Hepatocyte (in vitro differentiated cells): ENCODE data around the gene CCDC192. TPM values are rescaled to one million over a fixed set of nuclear protein-coding genes. Genes with fewer than 3 reads are reported as not detected.

Source experiments
- DNase-seq: peaks from one replicate; pipeline ENCODE4 v3.0.0-alpha.2; 2016; ENCODE audit warnings: low spot score
- H2AFZ ChIP-seq: fragments of 200-600 bp; sonication (generic); 2 replicates; pipeline ENCODE4 v1.6.0; 2016; ENCODE audit warnings: antibody characterized with exemption, mild to moderate bottlenecking
- H3K27ac ChIP-seq: fragments of 200-600 bp; sonication (generic); 2 replicates; pipeline ENCODE4 v1.5.1; 2016; ENCODE audit warnings: mild to moderate bottlenecking
- H3K27me3 ChIP-seq: fragments of 200-600 bp; sonication (generic); 2 replicates; pipeline ENCODE4 v1.6.1; 2016
- H3K36me3 ChIP-seq: fragments of 200-600 bp; sonication (generic); replicated peaks from 2 replicates; pipeline ENCODE4 v1.5.1; 2016; ENCODE audit warnings: low read depth; ENCODE audit not compliant: insufficient read depth
- H3K4me1 ChIP-seq: fragments of 200-600 bp; sonication (generic); 2 replicates; pipeline ENCODE4 v1.5.1; 2016; ENCODE audit warnings: mild to moderate bottlenecking, moderate library complexity; ENCODE audit not compliant: insufficient read depth
- H3K4me2 ChIP-seq: fragments of 200-600 bp; sonication (generic); 2 replicates; pipeline ENCODE4 v1.6.0; 2016
- H3K4me3 ChIP-seq: fragments of 200-600 bp; sonication (generic); 2 replicates; pipeline ENCODE4 v1.5.1; 2016; ENCODE audit warnings: mild to moderate bottlenecking
- H3K79me2 ChIP-seq: fragments of 200-600 bp; sonication (generic); 2 replicates; pipeline ENCODE4 v1.6.0; 2017; ENCODE audit warnings: mild to moderate bottlenecking
- H3K9me2 ChIP-seq: fragments of 200-600 bp; sonication (generic); replicated peaks from 2 replicates; pipeline ENCODE4 v1.6.0; 2017; ENCODE audit warnings: mild to moderate bottlenecking; ENCODE audit not compliant: insufficient read depth
- H3K9me3 ChIP-seq: fragments of 200-600 bp; sonication (generic); 2 replicates; pipeline ENCODE4 v1.5.1; 2016; ENCODE audit warnings: low read depth, mild to moderate bottlenecking
- H4K20me1 ChIP-seq: fragments of 200-600 bp; sonication (generic); 2 replicates; pipeline ENCODE4 v1.6.0; 2016; ENCODE audit warnings: mild to moderate bottlenecking; ENCODE audit not compliant: insufficient read depth, poor library complexity, severe bottlenecking
- CTCF ChIP-seq: fragments of 200-600 bp; sonication (generic); IDR thresholded peaks from 2 replicates; pipeline ENCODE4 v1.5.1; 2016; ENCODE audit warnings: antibody characterized with exemption, mild to moderate bottlenecking; ENCODE audit not compliant: poor library complexity
- EZH2 ChIP-seq: fragments of 200-600 bp; sonication (generic); IDR thresholded peaks from 2 replicates; pipeline ENCODE4 v1.6.1; 2016; ENCODE audit warnings: antibody characterized with exemption, mild to moderate bottlenecking, borderline replicate concordance
- EZH2phosphoT487 ChIP-seq: fragments of 200-600 bp; sonication (generic); IDR thresholded peaks from one replicate; pipeline ENCODE4 v1.6.1; 2018; ENCODE audit warnings: antibody characterized with exemption, mild to moderate bottlenecking, low read depth, moderate library complexity; ENCODE audit not compliant: unreplicated experiment, severe bottlenecking
- WGBS: methylation state at CpG from one replicate; pipeline ENCODE4 v1.1.6; 2016; ENCODE audit warnings: low lambda C conversion rate; ENCODE audit errors: missing lambda C conversion rate; 5-methylcytosine and 5-hydroxymethylcytosine counted together
- polyA plus RNA-seq: library from polyadenylated mRNA; unstranded; fragments of >200 nt; fragmentation: Nextera tagmentation; extraction: Ambion mirVana; gene quantifications from 2 replicates; pipeline ENCODE4 v1.2.1, GENCODE V29; 2016
- total RNA-seq: library from RNA; depleted of rRNA; stranded (reverse); fragments of >200 nt; gene quantifications from 2 replicates; pipeline ENCODE4 v1.2.3, GENCODE V29; 2014

CCDC192 gene
- total and polyA plus RNA-seq, 2 experiments from 2014 or later, result 0.39 TPM; not detected in 1

DNA sequence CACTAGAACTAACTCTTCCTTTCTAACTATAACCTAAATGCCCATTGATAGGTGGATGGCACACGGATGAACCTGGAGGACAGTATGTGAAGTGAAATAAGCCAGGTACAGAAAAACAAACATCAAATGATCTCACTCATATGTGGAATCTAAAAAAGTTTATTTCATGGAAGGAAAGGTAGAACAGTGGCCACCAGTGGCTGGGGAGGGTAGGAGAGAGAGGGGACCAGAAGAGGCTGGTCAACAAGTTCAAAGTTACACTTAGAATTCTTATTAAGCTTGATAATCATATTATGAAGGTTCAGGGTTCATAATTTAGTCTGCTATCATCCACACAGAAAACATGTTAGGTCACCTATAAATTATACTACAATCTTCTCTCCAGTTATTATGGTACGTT lies 272.8 kb downstream of the CCDC192 start:
- Histone ChIP-seq H3K79me2 (no peaks in the 10 kb centered on the region), H2AFZ (no peak overlapping the region), H3K4me2 (no peak overlapping the region), H3K9me3 (no peaks in the 10 kb centered on the region), H3K36me3 (no peaks in the 10 kb centered on the region), H3K27me3 (no peaks in the 10 kb centered on the region), H4K20me1 (no peaks in the 10 kb centered on the region), H3K27ac (no peak overlapping the region), H3K4me3 (no peak overlapping the region), H3K9me2 (no peaks in the 10 kb centered on the region), H3K4me1 (peaks cover 4% of the 10 kb centered on the region)
- no peak for DNase-seq
- WGBS, result 94% methylated on average over 2 of the region's 2 CpGs
- TF ChIP-seq CTCF, result no peak
- TF ChIP-seq EZH2, result no peak

DNA sequence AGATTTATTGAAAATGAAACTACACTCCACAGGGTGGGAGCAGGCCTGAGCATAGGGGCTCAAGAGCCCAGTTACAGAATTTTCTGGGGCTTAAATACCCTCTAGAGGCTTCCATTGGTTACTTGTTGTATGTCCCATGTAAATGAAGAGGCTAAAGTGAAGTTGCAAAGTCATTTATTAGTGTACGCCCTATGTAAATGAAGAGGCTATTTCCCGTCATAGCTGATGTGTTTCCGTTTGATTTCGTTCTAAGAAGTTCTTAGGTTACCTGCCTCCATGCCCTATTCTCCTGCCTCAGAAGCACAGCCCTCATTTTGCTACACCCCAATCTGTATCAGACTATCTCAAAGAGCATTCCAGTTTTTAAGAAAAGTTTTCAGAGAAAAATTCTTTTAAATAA lies 273.3 kb downstream of the CCDC192 start:
- Histone ChIP-seq H3K27ac (no peak overlapping the region), H3K27me3 (no peaks in the 10 kb centered on the region), H3K36me3 (no peaks in the 10 kb centered on the region), H3K4me1 (peaks cover 4% of the 10 kb centered on the region), H2AFZ (no peak overlapping the region), H3K79me2 (no peaks in the 10 kb centered on the region), H3K4me2 (no peak overlapping the region), H3K9me3 (no peaks in the 10 kb centered on the region), H3K9me2 (no peaks in the 10 kb centered on the region), H4K20me1 (no peaks in the 10 kb centered on the region), H3K4me3 (no peak overlapping the region)
- no peak for DNase-seq
- TF ChIP-seq EZH2, result no peak
- no peak for TF ChIP-seq CTCF
- TF ChIP-seq EZH2phosphoT487, result no peak
- 95% methylated on average over 4 of the region's 4 CpGs for WGBS

- 84% methylated on average over 5 of the region's 5 CpGs for WGBS
- no peak overlapping the region for H2AFZ ChIP-seq
- no peaks in the 10 kb centered on the region for H3K36me3 ChIP-seq
- no peak overlapping the region for H3K4me3 ChIP-seq
- no peaks in the 10 kb centered on the region for H3K9me2 ChIP-seq
- H3K27ac ChIP-seq, result no peak overlapping the region
- DNase-seq, result no peak
- no peaks in the 10 kb centered on the region for H4K20me1 ChIP-seq
- peaks cover 4% of the 10 kb centered on the region for H3K4me1 ChIP-seq
- H3K9me3 ChIP-seq, result no peaks in the 10 kb centered on the region
- no peak overlapping the region for H3K4me2 ChIP-seq
- no peaks in the 10 kb centered on the region for H3K27me3 ChIP-seq
- TF ChIP-seq EZH2phosphoT487, result no peak
- no peak for TF ChIP-seq CTCF
- TF ChIP-seq EZH2, result no peak
- no peaks in the 10 kb centered on the region for H3K79me2 ChIP-seq
Measured at GRCh38 chr5:127976991-127977717, 274.0 kb downstream of the CCDC192 start.
